ENCODE results near the gene OAS3.
"Not testable (repeated sequence)": the region's sequence is repeated elsewhere in the genome, so short reads cannot be mapped to it uniquely, and the experiment has no call there.

The OAS3 gene, protein sequence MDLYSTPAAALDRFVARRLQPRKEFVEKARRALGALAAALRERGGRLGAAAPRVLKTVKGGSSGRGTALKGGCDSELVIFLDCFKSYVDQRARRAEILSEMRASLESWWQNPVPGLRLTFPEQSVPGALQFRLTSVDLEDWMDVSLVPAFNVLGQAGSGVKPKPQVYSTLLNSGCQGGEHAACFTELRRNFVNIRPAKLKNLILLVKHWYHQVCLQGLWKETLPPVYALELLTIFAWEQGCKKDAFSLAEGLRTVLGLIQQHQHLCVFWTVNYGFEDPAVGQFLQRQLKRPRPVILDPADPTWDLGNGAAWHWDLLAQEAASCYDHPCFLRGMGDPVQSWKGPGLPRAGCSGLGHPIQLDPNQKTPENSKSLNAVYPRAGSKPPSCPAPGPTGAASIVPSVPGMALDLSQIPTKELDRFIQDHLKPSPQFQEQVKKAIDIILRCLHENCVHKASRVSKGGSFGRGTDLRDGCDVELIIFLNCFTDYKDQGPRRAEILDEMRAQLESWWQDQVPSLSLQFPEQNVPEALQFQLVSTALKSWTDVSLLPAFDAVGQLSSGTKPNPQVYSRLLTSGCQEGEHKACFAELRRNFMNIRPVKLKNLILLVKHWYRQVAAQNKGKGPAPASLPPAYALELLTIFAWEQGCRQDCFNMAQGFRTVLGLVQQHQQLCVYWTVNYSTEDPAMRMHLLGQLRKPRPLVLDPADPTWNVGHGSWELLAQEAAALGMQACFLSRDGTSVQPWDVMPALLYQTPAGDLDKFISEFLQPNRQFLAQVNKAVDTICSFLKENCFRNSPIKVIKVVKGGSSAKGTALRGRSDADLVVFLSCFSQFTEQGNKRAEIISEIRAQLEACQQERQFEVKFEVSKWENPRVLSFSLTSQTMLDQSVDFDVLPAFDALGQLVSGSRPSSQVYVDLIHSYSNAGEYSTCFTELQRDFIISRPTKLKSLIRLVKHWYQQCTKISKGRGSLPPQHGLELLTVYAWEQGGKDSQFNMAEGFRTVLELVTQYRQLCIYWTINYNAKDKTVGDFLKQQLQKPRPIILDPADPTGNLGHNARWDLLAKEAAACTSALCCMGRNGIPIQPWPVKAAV

GRCh38 chr12:112937741-112938719 is at the start of gene OAS3:
Gene OAS3, plus strand, starts transcription at chr12:112938474. Its CDS starts 57 bp downstream, at chr12:112938531.
- FAIRE-seq: no peak

DNA sequence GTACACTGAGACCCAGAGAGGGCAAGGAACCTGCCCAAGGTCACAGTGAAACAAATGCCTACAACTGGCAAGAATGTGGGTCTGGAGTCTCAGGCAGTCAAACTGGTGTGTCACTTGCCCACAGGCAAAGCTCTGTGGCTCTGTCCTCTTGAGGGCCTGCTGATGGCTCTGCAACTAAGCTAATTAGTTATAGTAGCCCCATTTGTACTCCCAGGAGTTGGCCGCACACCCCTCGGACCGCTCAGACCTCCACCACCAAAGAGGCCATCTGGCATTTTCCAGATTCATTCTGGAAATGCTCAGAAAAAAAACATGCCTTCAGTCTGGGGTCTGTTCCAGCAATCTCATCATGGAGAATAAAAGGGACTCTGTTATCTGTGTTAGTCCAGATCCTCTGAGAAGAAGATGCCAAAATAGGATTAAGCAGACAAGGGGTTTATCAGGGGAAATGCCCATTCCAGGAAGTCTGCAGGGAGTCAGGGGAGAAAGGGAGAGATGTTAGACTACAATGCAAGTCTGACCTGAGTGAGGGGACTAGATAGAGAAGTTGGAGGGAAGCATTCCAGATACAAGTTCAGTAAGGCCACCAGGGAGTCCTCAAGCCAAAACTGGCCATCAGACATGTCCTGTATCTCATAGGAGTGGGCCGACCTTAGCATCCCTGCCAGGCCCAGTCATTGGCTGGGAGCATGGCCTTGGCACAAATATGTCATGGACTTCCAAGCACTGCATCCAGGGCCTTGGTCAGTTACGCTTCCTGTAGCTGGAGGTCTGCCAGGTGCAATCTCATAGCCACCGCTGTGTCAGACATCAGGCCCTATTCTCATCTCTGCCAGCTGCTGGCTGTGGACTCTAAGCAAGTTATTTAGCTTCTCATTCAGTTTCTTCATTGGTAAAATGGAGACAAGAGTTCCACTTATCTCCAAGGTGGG is 46.9 kb upstream of the OAS3 start:
- no peak for FAIRE-seq

DNA sequence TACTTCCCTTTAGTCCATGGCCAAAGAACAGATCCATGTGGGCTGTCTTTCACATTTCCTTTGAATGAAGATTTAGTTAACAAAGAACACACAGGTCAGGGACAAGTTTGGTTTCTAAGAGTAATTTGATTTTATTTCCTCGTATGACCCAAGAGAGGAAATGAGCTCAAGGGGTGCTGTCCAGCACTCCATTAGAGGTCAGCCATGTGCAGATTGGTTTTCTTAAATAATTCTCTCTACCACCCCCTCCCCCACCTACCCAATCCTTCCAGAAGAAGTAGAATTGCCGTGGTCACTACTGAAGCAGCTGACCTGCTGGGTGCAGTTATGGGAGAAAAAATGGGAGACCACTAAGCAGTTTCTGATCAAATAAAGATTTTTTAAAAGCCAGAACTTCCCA is 45.4 kb upstream of the OAS3 start:
- no peak for FAIRE-seq

GRCh38 chr12:112894128-112894527 is 44.1 kb upstream of the OAS3 start:
- FAIRE-seq: no peak

- FAIRE-seq: no peak
Measured at GRCh38 chr12:112898380-112898779, 39.9 kb upstream of the OAS3 start.

- no peak for FAIRE-seq
Measured at GRCh38 chr12:112900298-112901145, 37.8 kb upstream of the OAS3 start.

GRCh38 chr12:112901271-112901670 is 37.0 kb upstream of the OAS3 start:
- FAIRE-seq: no peak

DNA sequence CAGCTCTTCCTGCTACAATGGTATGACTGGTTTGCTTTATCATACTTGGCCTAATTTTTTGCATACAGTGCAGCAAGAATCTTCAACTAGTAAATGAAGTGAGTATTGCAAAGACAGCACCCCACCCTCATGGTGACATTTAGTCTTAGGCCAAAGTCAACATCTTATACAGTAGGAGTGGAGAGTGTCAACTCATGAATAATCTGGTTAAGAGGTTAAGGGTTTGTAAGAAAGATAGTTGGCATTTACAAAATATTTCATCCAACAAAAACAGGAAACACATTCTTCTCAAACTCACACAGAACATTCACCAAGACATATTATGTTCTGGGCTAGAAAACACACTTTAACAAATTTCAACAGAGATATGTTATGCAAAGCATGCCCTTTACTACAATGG is 33.7 kb upstream of the OAS3 start:
- no peak for FAIRE-seq

DNA sequence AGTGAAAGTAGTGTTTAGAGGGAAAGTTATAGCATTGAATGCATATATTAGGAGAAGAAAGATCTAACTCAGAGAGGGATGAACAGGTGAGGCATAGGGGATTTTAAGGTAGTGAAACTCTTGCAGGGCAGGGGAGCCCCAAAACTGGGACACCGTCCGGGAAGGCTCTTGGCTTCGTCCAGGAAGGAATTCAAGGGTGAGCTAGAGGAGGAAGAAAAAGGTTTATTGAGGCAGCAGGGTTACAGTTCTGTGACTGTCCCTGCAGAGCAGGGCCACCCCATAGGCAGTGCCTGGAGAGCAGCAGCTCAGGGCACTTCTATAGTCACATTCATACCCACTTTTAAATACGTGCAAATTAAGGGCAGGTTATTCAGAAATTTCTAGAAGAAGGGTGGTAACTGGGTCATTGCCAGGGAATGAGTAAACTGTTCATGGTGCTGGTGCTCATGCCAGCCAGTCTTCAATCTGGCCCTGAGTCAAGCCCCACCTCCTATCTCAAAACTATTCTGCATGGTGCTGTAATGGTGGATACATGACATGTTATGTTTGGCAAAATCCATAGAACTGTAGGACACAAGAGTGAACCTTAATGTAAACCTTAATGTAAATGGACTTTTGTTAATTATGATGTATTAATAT is 32.7 kb upstream of the OAS3 start:
- FAIRE-seq: no peak

DNA sequence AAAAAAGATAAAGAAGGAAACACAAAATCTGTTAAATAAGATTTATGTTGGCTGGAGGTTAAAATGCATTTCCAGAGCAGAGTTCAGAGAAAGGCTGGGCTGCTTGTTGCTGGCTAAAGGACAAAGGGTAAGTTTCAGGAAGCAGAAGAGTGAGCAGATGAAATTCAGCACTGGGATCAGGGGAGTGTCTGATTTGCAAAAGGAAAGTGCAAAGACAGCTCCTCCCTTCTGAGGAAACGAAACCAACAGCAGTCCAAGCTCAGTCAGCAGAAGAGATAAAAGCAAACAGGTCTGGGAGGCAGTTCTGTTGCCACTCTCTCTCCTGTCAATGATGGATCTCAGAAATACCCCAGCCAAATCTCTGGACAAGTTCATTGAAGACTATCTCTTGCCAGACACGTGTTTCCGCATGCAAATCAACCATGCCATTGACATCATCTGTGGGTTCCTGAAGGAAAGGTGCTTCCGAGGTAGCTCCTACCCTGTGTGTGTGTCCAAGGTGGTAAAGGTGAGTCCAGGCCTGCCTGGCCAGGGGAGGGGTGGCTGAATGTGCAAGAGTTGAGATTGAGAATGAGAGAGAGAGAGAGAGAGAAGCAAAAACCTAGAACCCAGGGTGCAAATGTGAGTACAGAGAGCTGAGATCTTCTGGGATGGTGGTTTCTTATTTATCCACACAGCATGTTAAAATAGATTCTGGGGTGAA is 31.4 kb upstream of the OAS3 start, which contains the start of gene OAS1:
Gene OAS1 (plus strand): TSS at position 251 of the 703 bp plus-strand sequence. CDS start 78 bp downstream, at position 329.
- FAIRE-seq: no peak

- FAIRE-seq: no peak
Measured at GRCh38 chr12:112907415-112908157, 30.7 kb upstream of the OAS3 start.

GRCh38 chr12:112908548-112908947 is 29.7 kb upstream of the OAS3 start:
- no peak for FAIRE-seq

- no peak for FAIRE-seq
Measured at GRCh38 chr12:112909693-112910092, 28.6 kb upstream of the OAS3 start.

DNA sequence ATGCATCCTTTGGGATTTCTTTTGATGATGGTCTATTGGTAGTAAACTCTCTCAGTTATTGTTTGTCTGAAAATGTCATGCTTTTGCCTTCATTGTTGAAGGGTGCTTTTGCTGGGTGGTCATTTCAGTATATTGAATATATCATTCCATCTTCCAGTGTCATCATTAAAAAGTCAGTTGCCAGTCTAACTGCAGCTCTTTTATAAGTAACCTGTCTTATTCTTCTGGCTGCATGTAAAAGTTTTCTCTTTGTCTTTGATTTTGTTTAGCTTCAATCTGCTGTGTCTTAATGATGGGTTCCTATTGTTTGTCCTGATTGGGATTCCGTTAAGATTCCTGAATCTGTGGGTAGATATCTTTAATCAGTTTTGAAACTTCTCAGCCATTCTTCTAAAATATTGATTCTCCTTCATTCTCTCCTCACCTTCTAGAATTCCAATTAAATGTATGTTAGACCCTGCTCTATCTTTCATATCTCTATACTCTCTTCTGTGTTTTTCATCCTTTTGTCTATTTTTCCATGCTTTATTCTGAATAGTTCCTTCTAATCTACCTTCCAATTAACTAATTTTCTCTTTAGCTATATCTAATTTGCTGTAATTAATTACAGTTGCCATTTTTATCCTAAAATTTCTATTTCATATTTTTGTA is 25.1 kb upstream of the OAS3 start:
- no peak for FAIRE-seq

GRCh38 chr12:112913888-112914287 is 24.4 kb upstream of the OAS3 start:
- FAIRE-seq: not testable (repeated sequence)

GRCh38 chr12:112916270-112916669 is 22.0 kb upstream of the OAS3 start:
- no peak for FAIRE-seq

- no peak for FAIRE-seq
Measured at GRCh38 chr12:112919121-112919520, 19.2 kb upstream of the OAS3 start.

Measured in G401.6 (cell line).